Frontal cortex (tissue), 4 donors: ENCODE results near the gene ASXL3. TPM values are rescaled to one million over a fixed set of nuclear protein-coding genes. Genes with fewer than 3 reads are reported as not detected.

ENCODE experiments used
- DNase-seq, 2 donors: peaks; one replicate each; pipeline ENCODE4 v3.0.0; 2012; ENCODE audit warnings: low spot score in 2 of 2
- FAIRE-seq: peaks from 2 replicates; lab custom pipeline; 2012; peaks lifted over from hg19 to GRCh38; lab: Jason Lieb, UNC
- total RNA-seq: library from RNA; depleted of rRNA; stranded (reverse); fragments of >200 nt; gene quantifications from one replicate; pipeline ENCODE4 v1.2.3, GENCODE V29; 2014
- donor health status: control.
- donor health status: control.
- donor health status: control.

Gene ASXL3
- total RNA-seq, 1 donor from 2014 or later: 87.2 TPM

GRCh38 chr18:33706391-33706790, 128.4 kb downstream of the ASXL3 start:
- no peak for DNase-seq
- no peak for FAIRE-seq

- FAIRE-seq: no peak
- no peak for DNase-seq
These were observed 130.9 kb downstream of the ASXL3 start for GRCh38 chr18:33708876-33709275.

- no peak for FAIRE-seq
These were observed 132.2 kb downstream of the ASXL3 start for GRCh38 chr18:33710269-33710668.

GRCh38 chr18:33711514-33711913, 133.5 kb downstream of the ASXL3 start:
- FAIRE-seq (no peak), DNase-seq (no peak)

More at GRCh38 chr18:33710269-33710668, 132.2 kb downstream of the ASXL3 start:
- DNase-seq: no peak

GRCh38 chr18:33712719-33713118, 134.7 kb downstream of the ASXL3 start:
- DNase-seq (no peak), FAIRE-seq (no peak)

GRCh38 chr18:33716061-33716683, 138.2 kb downstream of the ASXL3 start:
- FAIRE-seq (no peak), DNase-seq (no peak)

- no peak for FAIRE-seq
- no peak for DNase-seq
These were observed 139.3 kb downstream of the ASXL3 start for GRCh38 chr18:33717339-33717738.

GRCh38 chr18:33720133-33720532, 142.1 kb downstream of the ASXL3 start:
- FAIRE-seq: no peak
- DNase-seq: no peak

GRCh38 chr18:33729556-33729955, 151.5 kb downstream of the ASXL3 start:
- no peak for FAIRE-seq
- no peak for DNase-seq

- no peak for DNase-seq
- no peak for FAIRE-seq
These were observed 155.4 kb downstream of the ASXL3 start for GRCh38 chr18:33733376-33733775.

- no peak for FAIRE-seq
- DNase-seq: no peak
These were observed 157.4 kb downstream of the ASXL3 start for GRCh38 chr18:33735428-33735827.

- DNase-seq: no peak
- FAIRE-seq: no peak
These were observed 163.7 kb downstream of the ASXL3 start for GRCh38 chr18:33741760-33742159.

- FAIRE-seq (no peak), DNase-seq (no peak)
These were observed 166.1 kb downstream of the ASXL3 start for GRCh38 chr18:33744032-33744697.

GRCh38 chr18:33745151-33745795, 167.3 kb downstream of the ASXL3 start:
- no peak for FAIRE-seq
- no peak for DNase-seq

- DNase-seq: no peak
- no peak for FAIRE-seq
These were observed 168.0 kb downstream of the ASXL3 start for GRCh38 chr18:33745871-33746545.

- no peak for FAIRE-seq
- DNase-seq: no peak
These were observed 171.8 kb downstream of the ASXL3 start for GRCh38 chr18:33749834-33750233.

GRCh38 chr18:33750366-33750765, 172.3 kb downstream of the ASXL3 start:
- FAIRE-seq (no peak), DNase-seq (no peak)

- FAIRE-seq: peak; percentile 91
- no peak for DNase-seq
These were observed 173.7 kb downstream of the ASXL3 start for GRCh38 chr18:33751613-33752221.

- FAIRE-seq: no peak
These were observed 177.4 kb downstream of the ASXL3 start for GRCh38 chr18:33755391-33755790.

GRCh38 chr18:33755931-33756560, 178.0 kb downstream of the ASXL3 start:
- DNase-seq: no peak
- no peak for FAIRE-seq

More at GRCh38 chr18:33755391-33755790, 177.4 kb downstream of the ASXL3 start:
- DNase-seq: no peak
